Fibroblast of peridontal ligament (primary cell): ENCODE measurements around the gene SEMG1.
A peak's percentile ranks its signal among the peaks of the same experiment; 100 is the strongest.

Experiments
- DNase-seq: peaks from one replicate; pipeline ENCODE4 v3.0.0-alpha.2; 2010; ENCODE audit errors: extremely low read depth

The SEMG1 gene

DNA sequence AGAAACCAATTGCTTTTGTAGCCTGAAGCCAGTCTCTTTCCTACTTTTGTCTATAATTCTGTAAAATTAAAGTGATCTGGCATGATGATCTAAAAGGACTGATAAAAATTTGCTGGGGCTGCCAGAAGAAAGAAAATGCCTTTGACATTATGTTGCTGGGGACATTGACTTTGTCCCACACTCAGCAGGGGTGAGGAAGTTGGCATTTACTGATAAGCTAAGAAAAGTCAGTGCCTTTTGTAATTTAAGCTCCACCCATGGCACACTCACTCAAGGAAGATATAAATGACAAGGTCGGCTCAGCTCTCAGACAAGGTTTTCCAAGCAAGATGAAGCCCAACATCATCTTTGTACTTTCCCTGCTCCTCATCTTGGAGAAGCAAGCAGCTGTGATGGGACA, at the start of gene SEMG1:
Gene SEMG1, plus strand, starts transcription at position 309 of the 400 bp plus-strand sequence. Its CDS starts 21 bp downstream, at position 330.
- no peak for DNase-seq

DNA sequence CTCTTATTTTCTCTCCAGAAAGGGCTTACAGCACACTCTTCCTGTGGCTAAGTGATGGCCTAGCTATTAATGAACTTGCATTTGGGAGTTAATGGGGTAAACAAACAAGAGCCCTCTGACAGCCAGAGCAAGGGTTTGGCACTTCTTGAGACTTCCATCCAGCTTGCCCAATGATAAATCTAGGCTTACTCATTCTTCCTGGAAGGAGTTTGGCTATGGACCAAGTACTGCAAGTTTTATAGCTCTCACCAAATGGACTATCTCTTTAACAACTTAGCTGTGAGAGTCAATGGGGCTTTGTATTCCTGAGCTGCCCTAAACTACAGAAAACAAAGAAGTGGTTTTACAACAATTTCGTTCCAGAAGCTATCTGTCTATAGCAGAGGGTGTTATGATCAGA, 48.9 kb upstream of the SEMG1 start:
- peak; percentile 78 for DNase-seq

DNA sequence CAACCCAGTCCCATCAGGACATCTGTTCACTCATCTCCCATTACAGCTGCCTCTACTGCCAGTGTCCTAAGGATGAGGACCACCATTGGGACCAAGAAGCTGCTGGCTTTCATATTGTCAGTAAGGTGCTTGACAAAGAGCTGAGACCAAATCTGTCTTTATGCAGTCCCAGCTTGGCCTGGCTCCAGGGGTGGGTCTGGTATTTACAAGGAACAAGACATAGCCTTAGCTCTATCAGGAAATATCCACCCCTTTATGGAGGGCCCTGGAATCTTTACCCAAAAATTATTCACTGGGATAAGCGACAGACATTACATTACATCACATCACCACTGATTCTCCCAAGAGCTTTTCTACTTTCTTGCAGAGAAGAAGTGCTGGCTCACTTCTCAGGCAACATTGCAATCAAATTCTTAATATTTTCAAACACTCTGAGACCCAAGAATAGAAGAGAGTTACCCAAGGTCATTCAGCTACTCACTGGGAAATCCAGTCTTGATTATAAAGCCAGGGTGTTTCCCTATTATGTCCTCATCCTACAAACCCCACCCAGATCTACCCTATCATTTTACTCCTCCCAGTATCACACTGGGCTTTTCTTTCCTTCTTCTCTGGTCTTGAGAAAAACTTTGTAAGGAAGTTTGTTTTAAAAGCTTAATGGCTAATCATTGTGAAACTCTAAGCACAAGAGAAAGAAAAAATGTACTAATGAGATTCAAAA, 43.6 kb upstream of the SEMG1 start:
- no peak for DNase-seq

DNA sequence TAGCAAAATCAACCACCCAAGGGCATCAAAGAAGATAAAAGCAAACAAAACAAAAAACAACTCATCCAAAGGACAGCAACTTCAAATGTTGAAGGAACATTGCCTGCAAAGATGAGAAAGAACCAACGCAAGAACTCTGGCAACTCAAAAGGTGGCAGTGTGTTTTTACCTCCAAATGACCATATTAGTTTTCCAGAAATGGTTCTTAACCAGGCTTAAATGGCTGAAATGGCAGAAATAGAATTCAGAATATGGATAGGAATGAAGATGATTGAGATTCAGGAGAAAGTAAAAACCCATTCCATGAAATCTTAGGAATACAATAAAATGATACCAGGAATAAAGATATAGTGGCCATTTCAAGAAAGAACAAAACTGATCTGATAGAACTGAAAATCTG, 41.9 kb upstream of the SEMG1 start:
- DNase-seq, result no peak

DNA sequence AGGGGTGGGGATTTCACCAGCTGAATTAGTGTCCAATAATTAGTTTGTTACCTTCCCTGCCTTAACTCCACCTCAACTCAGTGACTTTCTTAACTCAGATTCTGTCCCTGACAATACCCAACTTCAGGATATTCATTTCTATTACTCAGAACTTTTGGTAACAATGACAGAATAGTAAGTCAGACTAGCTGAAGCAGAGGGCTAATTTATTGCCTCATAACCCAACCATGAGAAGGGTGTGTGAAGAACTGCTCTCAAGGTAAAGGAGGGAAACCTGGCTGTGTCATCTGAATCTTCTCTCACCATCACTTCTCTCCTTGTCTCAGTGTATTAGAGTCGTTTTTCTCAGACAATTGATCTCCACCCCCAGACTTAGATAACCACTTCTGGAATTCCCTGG, 33.3 kb upstream of the SEMG1 start:
- no peak for DNase-seq

DNA sequence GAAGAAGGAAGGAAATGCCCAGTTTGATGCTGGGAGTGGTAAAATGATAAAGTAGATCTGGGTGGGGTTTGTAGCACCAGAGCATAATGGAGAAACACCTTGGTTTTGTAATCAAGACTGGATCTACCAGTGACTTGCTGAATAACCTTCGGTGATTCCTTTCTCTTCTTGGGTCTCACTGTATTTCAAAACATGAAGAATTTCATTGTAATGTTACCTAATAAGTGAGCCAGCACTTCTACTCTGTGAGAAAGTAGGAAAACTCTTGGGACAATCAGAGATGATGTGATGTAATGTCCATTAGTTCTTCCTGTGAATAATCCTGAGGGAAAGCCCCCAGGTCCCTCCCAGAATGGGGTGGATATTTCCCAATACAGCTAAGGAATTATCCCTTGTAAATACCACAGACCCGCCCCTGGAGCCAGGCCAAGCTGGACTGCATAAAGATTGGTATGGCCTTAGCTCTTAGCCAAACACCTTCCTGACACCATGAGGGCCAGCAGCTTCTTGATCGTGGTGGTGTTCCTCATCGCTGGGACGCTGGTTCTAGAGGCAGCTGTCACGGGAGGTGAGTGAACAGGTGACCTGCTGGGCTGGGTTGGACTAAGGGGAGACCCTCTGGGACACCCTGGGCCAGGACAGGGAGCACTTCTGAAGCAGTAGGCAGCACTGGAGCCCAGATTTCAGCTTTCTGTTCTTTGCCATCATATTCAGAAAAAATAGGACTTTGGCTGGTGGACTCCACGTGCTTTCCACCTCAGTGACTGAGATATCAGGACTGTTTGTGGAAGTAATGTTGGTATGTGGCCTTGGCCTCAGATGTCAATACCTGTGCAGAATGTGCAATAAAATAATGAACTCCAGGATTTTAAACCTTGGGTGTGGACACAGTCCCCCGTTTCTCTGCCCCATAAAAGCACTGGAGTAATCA, 32.1 kb upstream of the SEMG1 start, which contains the start of gene PI3:
Gene PI3, plus strand, starts transcription at position 469 of the 931 bp plus-strand sequence. Its CDS starts 21 bp downstream, at position 490.
- no peak for DNase-seq

GRCh38 chr20:45176526-45177267, 30.1 kb upstream of the SEMG1 start:
- DNase-seq, result no peak

- peak; percentile 49 for DNase-seq
Measured at GRCh38 chr20:45179166-45179565, 27.7 kb upstream of the SEMG1 start.

GRCh38 chr20:45181639-45182038, 25.2 kb upstream of the SEMG1 start:
- peak; percentile 39 for DNase-seq

- no peak for DNase-seq
Measured at GRCh38 chr20:45183084-45183483, 23.7 kb upstream of the SEMG1 start.

DNA sequence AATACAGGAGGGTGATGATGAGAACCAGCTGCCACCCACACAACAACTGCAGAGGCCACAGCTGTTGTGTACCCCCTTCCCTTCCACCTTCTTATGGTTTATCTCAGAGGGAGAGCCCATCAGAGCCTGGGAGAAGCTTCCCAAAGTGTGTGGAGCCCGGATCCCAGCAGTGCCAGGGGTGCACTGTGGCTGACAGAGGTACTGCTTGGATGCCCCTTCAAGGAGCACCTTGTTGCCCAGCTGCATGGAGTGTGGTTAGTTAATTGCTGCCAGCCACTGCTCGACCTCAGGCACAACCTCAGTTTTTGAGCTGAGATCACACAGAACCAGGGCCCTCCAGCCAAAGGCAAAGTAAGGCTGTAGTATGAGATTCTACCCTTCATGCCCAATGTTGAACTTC, 19.1 kb upstream of the SEMG1 start:
- DNase-seq, result no peak

DNA sequence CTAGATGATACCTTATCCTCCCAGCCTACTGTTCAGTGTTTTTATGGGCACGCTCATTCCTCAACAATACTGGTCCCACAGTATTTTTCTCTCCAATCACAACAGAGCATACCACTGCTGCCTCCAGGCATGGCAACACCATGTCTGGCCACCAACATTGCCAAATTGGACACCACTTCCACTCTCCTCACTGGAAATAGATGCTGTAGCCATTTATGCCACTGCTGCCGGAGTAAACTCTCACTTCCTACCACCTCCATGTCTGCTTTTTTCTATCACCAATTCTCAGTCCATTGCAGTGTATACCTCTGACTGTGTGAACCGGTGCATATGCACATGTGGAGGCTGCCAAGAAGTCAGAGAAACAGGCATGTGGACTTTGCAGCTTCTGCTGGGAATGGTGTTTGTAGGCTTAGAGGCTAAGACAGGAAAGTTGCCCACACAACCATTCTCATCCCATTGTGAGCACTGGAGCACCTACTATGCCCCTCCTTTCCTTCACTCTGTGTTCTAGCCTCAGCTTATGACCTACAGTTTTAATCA, 17.7 kb upstream of the SEMG1 start:
- no peak for DNase-seq

DNA sequence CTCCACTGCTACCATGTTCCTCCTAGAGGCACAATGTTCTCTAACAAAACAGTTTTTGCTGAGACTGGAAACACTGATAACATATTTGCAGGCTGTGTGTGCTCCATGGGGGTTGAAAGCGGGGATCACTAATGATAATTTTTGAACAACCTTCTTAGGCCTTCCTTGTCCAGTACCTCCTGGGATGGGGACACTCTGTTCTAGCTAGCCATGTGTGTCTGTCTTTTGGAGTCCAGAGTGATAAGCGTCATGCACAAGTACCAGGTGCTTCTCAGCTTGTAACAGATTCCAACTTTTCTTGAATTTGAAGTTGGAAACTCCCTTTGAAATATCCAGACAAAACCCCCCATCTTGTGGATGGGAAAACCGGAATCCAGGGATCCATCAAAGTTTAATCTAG, 17.0 kb upstream of the SEMG1 start:
- no peak for DNase-seq

DNA sequence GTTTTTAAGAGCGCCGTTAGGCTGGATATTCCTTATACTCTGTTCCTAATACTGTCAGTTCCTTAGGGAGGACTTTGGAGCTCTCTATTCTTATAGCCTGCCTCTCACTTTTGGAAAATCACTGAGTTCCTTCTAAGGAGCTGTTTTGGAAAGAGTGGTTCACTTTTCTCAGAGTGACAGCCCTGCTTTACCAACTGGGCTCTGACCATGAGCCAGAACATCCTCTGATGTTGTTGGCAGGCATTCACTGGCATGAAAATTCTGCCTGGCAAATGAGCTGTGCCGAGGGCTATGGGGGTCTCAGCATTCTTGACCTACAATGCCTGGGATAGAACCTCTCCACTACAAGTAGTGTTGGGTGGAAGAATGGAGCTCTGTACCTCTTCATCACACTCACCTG, 14.9 kb upstream of the SEMG1 start:
- no peak for DNase-seq

DNA sequence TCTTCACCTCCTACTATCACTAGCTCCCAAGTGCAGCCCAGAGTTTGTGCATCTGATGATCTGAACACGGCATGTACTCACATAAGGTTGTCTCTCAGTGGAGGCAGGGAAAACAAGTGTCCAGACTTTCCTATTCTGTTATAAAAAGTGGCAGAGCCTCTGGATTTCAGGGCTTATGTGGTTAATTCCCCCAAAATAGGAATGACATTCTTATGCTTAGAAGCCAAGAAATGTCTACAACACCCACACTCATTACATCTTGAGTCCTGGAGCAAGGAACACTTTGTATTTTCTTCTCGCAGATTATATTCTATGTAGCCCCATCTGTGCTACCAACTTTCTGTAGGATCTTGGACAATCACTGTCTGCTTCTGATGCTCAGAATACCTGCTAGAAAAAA, 13.5 kb upstream of the SEMG1 start:
- DNase-seq, result no peak

DNA sequence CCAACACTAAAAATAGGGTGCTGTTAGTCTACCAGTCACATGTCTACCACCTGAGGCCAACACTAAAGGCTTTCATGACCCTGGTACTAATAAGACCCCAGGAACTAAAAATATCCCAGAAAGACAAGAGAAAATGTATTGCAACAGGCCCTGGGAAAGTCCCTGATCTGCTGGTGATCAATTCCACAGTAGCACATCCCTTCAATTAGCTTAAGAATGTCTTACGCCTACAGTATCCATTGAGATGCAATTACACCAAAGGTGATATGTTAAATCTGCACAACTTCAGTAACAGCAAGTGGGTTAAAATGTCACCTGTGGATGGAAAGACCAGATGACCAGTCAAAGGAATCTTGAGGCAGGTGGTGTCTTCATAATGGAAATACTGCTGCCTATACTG, 3.1 kb downstream of the SEMG1 start:
- DNase-seq, result no peak

GRCh38 chr20:45211569-45212474, 5.0 kb downstream of the SEMG1 start:
- DNase-seq, result no peak

GRCh38 chr20:45212836-45213235, 6.0 kb downstream of the SEMG1 start:
- no peak for DNase-seq

GRCh38 chr20:45218124-45218523, 11.3 kb downstream of the SEMG1 start:
- no peak for DNase-seq

DNA sequence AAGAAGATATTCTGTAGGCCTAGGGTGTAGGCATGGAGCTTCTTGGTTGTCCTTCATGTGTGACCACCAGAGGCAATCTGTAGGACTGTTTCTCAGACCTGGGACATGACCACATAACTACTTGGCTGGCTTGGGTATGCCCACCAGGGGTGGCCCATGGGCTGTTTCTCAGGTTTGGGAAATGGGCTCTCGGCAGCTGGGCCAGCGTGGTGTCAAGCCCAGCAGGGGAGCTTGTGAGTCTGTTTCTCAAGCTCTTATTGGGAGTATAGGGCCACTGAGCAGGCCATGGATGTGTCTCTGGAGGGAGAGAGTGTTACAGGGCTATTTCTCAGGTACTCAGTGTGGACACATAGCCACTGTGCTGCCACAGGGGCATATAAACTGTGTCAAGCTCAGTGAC, 11.8 kb downstream of the SEMG1 start:
- DNase-seq, result no peak

DNA sequence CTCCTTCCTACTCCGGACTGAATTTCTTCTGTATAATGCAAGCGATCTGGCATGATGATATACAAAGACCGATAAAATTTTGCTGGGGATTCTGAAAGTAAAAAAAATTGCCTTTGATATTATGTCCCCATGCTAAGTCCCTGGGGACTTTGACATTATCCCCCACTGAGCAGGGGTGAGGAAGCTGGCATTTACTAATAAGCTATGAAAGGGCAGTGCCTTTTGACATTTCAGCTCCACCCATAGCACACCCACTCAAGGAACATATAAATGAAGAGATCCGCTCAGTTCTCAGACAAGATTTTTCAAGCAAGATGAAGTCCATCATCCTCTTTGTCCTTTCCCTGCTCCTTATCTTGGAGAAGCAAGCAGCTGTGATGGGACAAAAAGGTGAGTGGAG, 14.2 kb downstream of the SEMG1 start, which contains the start of gene SEMG2:
Gene SEMG2, plus strand, starts transcription at position 298 of the 400 bp plus-strand sequence. Its CDS starts 17 bp downstream, at position 315.
- no peak for DNase-seq
